Putamen (tissue), 1 donor: Measurements from ENCODE around the gene LINC00305.

Experiments used
- DNase-seq: peaks from one replicate; pipeline ENCODE4 v3.0.0-alpha.2; 2016; ENCODE audit warnings: low spot score

The LINC00305 gene

DNA sequence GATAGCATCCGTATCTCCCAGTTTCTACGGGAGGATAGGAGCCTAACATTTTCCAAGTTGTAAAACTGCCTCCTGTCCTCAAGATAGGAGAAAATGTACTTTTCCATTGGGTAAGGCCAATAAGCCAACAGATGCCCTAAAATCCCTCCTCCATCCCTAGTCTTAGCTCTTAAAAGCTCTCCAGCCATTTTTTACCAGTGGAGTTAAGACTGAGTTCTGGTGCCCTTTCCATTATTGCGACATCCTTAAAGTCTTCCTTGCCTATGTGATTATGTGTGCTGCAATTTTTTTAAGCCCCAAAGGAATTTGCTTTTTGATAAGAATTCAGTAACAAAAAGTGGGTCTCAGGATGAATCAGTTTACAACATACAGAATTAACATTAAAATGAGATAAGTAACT, 33.0 kb downstream of the LINC00305 start:
- DNase-seq, result no peak

DNA sequence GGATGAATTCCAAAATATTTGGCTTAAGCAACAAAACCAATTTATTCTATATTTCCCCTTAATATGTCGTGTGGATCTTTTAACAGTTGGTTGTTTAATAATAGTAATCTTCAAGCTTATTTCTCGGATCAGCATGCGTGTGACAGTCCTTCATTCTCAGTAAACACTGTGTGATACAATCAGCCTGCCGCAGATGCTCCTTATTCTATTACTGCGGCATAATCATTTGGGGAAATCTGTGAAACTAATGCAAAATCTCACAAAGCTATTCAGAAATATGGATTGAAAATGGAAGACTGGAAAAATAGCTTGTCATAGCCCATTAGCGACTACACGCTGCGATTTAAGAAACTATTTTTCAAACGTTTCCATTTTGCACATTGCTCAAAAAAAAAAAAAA, 36.9 kb downstream of the LINC00305 start:
- DNase-seq, result no peak

DNA sequence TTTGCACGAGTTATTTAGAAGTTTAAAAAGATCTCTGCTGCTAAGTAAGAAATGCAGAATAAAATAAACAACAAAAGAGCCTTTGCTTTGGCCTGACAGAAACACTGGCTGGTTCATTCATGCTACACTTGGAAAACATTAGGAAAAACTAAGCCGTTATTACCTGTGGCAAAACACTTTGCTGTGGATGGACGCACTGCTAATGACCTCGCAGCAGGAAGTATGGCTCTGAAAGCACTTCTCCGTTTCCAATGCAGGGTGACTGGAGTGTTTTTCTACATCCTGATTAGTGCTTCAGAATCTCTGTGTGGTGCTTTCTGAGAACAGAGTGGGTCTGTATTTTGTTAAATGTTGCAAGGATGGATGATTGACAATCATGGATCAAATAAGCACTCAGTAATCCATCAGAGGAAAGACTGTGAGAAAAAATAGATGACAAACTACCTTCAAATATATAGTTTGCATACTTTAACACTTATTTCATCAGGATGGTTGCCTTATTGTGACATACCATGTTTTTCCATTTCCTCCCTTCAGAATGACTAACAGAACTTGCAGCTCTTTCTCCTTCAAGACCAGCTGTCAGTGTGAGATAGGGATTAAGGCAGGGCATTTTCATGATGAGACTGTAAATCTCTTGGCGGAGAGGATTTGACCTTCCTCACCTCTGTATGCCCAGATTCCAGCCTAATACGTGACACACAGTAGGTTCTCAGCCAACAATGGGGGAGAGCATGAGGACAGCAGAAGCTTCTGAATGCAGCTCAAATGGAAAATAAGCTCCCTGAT, 38.0 kb downstream of the LINC00305 start:
- DNase-seq, result no peak

DNA sequence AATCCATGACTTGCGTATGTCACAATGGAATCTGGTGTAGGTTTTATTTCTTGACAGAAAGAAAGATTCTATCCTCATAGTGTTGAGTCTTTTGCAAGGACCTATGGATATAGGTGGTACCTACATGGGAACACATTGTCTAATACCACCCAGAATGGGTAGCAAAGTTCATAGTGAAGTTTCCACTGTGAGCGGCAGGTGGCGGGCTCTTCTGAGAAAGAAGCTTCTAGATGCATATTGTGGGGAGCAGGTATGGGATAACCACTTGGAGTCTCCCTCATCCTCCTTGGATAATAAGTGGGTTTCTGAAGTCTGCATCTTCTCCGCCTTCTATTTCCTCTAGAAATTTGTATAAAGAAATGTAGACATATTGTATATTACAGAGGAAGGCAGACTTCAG, 44.9 kb downstream of the LINC00305 start:
- no peak for DNase-seq

DNA sequence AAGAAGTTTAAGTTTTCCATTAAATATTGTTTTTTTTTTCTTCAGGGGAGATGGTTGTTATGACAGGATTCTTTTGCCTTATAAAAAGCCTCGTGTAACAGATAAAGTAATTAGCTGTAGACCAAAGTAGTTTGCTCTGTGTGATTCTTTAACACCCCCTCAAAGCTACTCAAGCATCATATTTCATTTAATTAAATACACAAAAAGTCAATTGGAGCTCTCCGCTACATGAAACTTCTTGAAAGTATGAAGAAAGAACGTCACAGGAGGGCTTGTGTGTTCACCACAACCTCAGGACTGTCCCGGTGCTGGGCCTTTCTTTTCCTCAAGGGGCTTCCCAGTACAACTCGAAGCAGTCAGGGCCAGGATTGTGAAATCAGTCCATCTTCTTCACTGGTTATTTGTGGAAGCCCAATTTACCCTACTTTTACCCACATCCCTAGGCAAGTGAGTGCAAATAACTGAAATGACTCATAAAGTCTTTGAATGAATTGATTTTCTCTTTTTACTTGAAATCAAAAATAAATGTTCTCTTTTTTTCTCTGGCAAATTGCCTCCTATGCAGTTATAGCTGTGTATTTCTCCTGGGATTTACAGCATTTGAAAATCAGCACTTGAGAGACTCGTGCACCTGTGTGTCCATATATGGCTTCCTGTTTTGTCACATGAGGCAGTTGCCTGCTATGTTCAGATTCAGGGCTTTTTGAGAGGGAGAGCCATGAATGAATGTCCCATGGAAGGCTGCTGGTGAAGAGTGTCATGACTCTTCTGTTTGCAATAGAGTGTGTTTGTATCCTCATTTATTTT, 48.6 kb downstream of the LINC00305 start:
- peak; percentile 20 for DNase-seq

GRCh38 chr18:64099244-64099643, 49.6 kb downstream of the LINC00305 start:
- no peak for DNase-seq

- no peak for DNase-seq
These were observed 51.4 kb downstream of the LINC00305 start for GRCh38 chr18:64097497-64097896.

- no peak for DNase-seq
These were observed 53.8 kb downstream of the LINC00305 start for GRCh38 chr18:64095056-64095455.

GRCh38 chr18:64094210-64094609, 54.7 kb downstream of the LINC00305 start:
- no peak for DNase-seq

DNA sequence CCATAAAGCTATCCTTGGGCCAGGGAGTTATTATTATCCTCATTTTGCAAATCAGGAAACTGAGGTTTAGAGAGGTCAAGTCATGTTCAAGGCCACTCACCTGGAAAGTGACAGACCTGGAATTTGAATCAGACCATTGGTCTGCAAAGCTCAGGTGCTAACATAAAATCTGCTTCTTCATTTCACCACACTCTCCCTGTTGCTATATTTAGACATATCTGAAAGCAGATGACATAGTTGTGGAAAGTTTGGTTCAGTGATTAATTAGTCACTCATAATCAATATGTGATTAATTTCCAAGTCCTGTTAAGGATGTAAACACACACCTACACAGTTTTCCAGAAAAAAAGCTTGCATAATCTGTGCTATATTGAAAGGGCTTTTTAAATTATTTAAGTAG, 57.4 kb downstream of the LINC00305 start:
- no peak for DNase-seq

DNA sequence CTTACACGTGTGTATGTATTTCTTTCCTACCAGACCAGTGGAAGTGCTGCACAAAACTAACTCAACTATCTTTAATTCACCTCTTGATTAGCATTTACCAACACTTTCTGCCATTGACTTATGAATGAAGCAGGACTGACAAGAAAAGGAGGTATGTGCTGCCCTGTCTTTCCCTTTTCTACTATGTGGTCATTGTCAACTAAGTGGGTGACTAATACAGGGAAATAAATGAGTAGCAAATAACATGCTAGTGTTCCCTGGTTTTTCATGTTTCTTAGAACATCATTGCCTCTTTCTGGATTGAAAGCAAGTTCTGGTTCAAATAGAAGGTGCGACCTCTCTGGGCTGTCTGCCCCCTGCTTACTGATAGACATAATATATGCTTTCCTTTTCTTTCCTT, 58.0 kb downstream of the LINC00305 start:
- no peak for DNase-seq

DNA sequence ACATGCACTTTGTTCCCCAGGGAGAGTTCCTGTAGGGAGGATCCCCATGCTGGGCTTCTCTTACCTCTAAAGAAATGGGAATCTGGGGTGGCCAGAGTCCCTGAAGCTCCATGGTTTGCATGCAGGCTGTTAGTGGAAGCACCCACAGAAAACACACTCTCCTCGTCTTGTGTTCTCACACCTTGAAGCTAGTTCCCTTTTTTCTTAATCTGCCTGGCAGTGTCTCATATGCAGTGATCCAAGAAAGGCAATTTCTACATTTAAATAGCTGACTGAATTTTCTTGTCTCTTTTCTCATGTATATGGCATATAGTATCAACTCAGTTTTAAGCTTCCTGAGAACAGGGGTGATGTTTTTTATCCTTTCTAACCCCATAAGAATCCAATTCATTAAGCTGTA, 65.0 kb downstream of the LINC00305 start:
- no peak for DNase-seq

DNA sequence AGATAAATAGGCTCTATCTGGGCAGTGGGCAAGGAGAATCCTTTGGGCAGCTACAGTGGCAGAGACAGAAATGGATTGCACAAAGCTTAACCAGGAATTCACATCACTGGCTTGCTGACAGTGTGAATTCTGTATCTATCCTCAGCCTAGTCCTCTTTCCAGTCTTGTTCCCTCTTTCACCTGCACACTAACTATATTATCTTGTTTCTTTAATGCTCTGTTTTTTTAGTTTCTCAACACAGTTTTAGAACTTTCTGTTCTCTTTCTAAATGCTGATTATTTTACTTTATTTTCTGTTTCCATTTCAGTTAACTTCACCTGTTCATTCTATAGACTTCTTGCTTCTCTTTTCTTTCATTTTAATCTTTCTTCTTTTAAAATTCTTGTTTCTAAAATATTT, 66.4 kb downstream of the LINC00305 start:
- DNase-seq, result no peak

- DNase-seq, result no peak
These were observed 66.8 kb downstream of the LINC00305 start for GRCh38 chr18:64082054-64082453.

GRCh38 chr18:64073971-64074370, 74.9 kb downstream of the LINC00305 start:
- no peak for DNase-seq

DNA sequence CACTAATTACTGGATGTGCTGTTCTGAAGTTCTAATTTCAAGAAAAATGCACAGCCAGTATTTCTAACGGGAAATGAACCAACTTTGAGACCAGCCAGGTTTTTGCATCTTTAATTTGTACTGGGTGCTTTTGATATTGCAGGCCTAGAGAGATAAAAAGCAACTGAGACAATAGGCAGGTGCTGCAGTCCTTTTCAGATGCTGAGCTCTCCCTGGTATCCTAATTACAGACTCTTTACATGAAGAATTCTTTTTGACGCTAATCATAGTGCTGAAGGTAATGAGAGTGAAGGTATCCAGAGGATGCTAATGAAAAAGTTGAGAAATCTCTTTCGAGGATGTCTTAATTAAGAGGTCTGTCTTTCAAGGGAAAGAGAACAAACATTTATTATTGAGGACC, 93.9 kb downstream of the LINC00305 start:
- DNase-seq, result no peak

- DNase-seq, result no peak
These were observed 95.6 kb downstream of the LINC00305 start for GRCh38 chr18:64053246-64053645.

GRCh38 chr18:64052772-64053171, 96.1 kb downstream of the LINC00305 start:
- no peak for DNase-seq

DNA sequence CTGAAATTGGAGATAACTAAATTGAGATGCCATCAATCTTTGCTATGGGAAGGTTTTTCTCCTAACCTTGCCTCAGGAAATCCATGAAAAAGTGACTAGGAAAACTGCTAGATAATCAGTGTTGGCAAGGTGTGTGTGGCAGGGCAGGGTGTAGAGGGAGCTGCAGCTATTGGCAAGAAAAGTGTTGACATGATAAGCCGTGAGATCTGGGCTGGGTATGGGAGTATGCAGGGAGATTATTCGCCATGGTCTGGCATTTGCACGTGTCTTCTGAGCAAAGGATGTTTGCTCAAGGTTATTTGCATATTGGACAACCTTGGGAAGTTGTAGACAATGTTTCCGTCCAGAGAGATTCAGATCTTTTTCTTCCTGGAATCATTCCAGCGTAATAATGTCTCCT, 104.3 kb downstream of the LINC00305 start:
- DNase-seq, result no peak

DNA sequence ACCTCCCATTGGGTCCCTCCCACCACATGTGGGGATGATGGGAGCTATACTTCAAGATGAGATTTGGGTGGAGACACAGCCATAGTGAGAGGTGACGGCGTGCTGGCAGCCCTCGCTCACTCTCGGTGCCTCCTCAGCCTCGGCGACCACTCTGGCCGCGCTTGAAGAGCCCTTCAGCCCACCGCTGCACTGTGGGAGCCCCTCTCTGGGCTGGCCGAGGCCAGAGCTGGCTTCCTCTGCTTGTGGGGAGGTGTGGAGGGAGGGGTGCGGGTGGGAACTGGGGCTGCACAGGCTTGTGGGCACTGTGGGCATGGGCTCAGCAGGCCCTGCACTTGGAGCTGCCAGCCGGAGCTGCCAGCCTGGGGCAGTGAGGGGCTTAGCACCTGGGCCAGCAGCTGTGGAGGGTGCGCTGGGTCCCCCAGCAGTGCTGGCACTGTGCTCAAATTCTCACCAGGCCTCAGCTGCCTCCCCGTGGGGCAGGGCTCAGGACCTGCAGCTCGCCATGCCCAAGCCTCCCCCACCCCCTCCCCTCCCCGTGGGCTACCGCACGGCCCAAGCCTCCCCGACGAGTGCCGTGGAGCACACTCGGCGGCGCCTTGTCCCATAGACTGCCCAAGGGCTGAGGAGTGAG, 106.0 kb downstream of the LINC00305 start:
- DNase-seq, result no peak

GRCh38 chr18:64037812-64038414, 111.0 kb downstream of the LINC00305 start:
- DNase-seq, result no peak

GRCh38 chr18:64032312-64032711, 116.6 kb downstream of the LINC00305 start:
- DNase-seq, result no peak

GRCh38 chr18:64031411-64031810, 117.5 kb downstream of the LINC00305 start:
- DNase-seq, result no peak
